CD8-positive, alpha-beta memory T cell (primary cell): Measurements from ENCODE around the gene RAD9B. TPM values are rescaled to one million over a fixed set of nuclear protein-coding genes. Genes with fewer than 3 reads are reported as not detected.
"Not testable (repeated sequence)": the region's sequence is repeated elsewhere in the genome, so short reads cannot be mapped to it uniquely, and the experiment has no call there.

Experiments used
- CTCF ChIA-PET: fragments of 350-600 bp; sonication (Branson Sonifier 250); formaldehyde crosslinking; loops from one replicate; lab custom pipeline; 2021; ENCODE audit warnings: antibody characterized with exemption; lab: Charles Lee
- POLR2A ChIA-PET: fragments of 350-600 bp; sonication (Branson Sonifier 250); formaldehyde crosslinking; loops from one replicate; lab custom pipeline; 2021; ENCODE audit warnings: antibody characterized with exemption; lab: Charles Lee
- DNase-seq, 5 donors: peaks; one replicate each; pipeline versions ENCODE4 v3.0.0 to v3.0.0-alpha.2; 2020 to 2022; ENCODE audit warnings: mixed read lengths in 1 of 5
- H3K27ac ChIP-seq: one replicate; pipeline ENCODE4 v1.7.0; 2013; ENCODE audit warnings: low read depth, mild to moderate bottlenecking, low read length, moderate library complexity
- H3K27me3 ChIP-seq: 2 replicates; pipeline ENCODE4 v1.7.0; 2013; ENCODE audit warnings: low read length, mild to moderate bottlenecking; ENCODE audit not compliant: insufficient read depth, poor library complexity, severe bottlenecking
- H3K36me3 ChIP-seq: 2 replicates; pipeline ENCODE4 v1.7.0; 2013; ENCODE audit warnings: mild to moderate bottlenecking, low read length, moderate library complexity; ENCODE audit not compliant: insufficient read depth
- H3K4me1 ChIP-seq: 2 replicates; pipeline ENCODE4 v1.7.0; 2013; ENCODE audit warnings: mild to moderate bottlenecking, low read length, moderate library complexity; ENCODE audit not compliant: insufficient read depth
- H3K4me3 ChIP-seq: 2 replicates; pipeline ENCODE4 v1.7.0; 2013; ENCODE audit warnings: mild to moderate bottlenecking, low read length
- H3K9me3 ChIP-seq: 2 replicates; pipeline ENCODE4 v1.7.0; 2013; ENCODE audit warnings: mild to moderate bottlenecking, low read length
- H3K27ac Mint-ChIP-seq, 8 donors: one replicate each; pipeline ENCODE4 v1.8.0; 2020 to 2021; ENCODE audit warnings: mixed read lengths in 8 of 8, mild to moderate bottlenecking in 6 of 8, inconsistent platforms in 3 of 8, moderate library complexity in 3 of 8
- H3K27me3 Mint-ChIP-seq, 2 donors: one replicate each; pipeline ENCODE4 v1.8.0; 2020 to 2021; ENCODE audit warnings: mixed read lengths in 2 of 2, mild to moderate bottlenecking in 1 of 2, moderate library complexity in 1 of 2
- H3K36me3 Mint-ChIP-seq, 3 donors: one replicate each; pipeline ENCODE4 v1.8.0; 2020 to 2021; ENCODE audit warnings: mixed read lengths in 3 of 3, inconsistent platforms in 1 of 3, mild to moderate bottlenecking in 1 of 3
- H3K4me1 Mint-ChIP-seq, 3 donors: one replicate each; pipeline ENCODE4 v1.8.0; 2020 to 2021; ENCODE audit warnings: mixed read lengths in 3 of 3, inconsistent platforms in 1 of 3, mild to moderate bottlenecking in 1 of 3
- H3K4me3 Mint-ChIP-seq, 7 donors: one replicate each; pipeline ENCODE4 v1.8.0; 2020 to 2021; ENCODE audit warnings: mixed read lengths in 7 of 7, mild to moderate bottlenecking in 6 of 7, moderate library complexity in 4 of 7, inconsistent platforms in 2 of 7
- H3K9me3 Mint-ChIP-seq, 5 donors: one replicate each; pipeline ENCODE4 v1.8.0; 2020 to 2022; ENCODE audit warnings: mixed read lengths in 5 of 5, mild to moderate bottlenecking in 3 of 5, moderate library complexity in 2 of 5, inconsistent platforms in 1 of 5
- polyA plus RNA-seq: library from polyadenylated mRNA; unstranded; fragments of 300-500 nt; fragmentation: Illumina TruSeq; gene quantifications from one replicate; pipeline ENCODE4 v1.2.3, GENCODE V29; 2021
- total RNA-seq, 2 experiments: library from RNA; stranded (reverse); gene quantifications; one replicate each; pipeline ENCODE4 v1.2.3, GENCODE V29; 2021

The RAD9B gene
- total and polyA plus RNA-seq, 3 experiments from 2014 or later: 0.52 to 1.9 (median 0.74) TPM

DNA sequence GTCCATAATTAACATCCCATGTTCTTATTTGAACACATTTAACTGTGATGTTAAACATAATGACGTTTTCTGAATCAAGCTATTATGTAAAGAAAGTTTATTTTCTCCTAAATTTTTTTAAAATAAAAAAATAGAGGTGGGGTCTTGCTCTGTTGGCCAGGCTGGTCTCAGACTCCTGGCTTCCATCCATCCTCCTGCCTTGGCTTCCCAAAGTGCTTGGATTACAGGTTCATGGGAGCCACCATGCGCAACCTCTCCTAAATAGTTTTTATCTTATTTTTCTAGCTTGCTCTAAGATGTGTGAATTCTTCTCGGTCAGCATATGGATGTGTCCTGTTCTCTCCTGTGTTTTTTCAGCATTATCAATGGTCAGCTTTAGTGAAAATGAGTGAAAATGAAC is 3.2 kb downstream of the RAD9B start:
- no peak overlapping the region for H3K27ac ChIP-seq
- H3K27ac Mint-ChIP-seq: peak overlapping the region in 1 of 8 donors; percentile 31
- no peaks in the 10 kb centered on the region for H3K9me3 Mint-ChIP-seq
- POLR2A ChIA-PET: interaction anchor here (0.9 kb wide), 1 partner anchor 37 kb away, joined by 3 read pairs; the partner anchor contains the start of gene FAM216A
- H3K36me3 Mint-ChIP-seq: peaks cover 0 to 12% (median 0%) of the 10 kb centered on the region in 3 donors
- H3K4me3 ChIP-seq: no peak overlapping the region
- CTCF ChIA-PET: interaction anchor here (1.2 to 2.1 kb wide), 4 partner anchors 37 to 97 kb away, joined by 3 to 6 read pairs (median 4); partner anchors contain the start of genes ARPC3, FAM216A and GPN3
- peaks cover 0 to 3% of the 10 kb centered on the region in 2 donors for H3K27me3 Mint-ChIP-seq
- no peak for DNase-seq
- no peaks in the 10 kb centered on the region for H3K9me3 ChIP-seq
- no peak overlapping the region for H3K4me3 Mint-ChIP-seq
- H3K36me3 ChIP-seq: no peaks in the 10 kb centered on the region
- H3K4me1 Mint-ChIP-seq: peaks cover 20 to 27% (median 24%) of the 10 kb centered on the region in 3 donors
- no peaks in the 10 kb centered on the region for H3K27me3 ChIP-seq
- H3K4me1 ChIP-seq: peaks cover 18% of the 10 kb centered on the region

DNA sequence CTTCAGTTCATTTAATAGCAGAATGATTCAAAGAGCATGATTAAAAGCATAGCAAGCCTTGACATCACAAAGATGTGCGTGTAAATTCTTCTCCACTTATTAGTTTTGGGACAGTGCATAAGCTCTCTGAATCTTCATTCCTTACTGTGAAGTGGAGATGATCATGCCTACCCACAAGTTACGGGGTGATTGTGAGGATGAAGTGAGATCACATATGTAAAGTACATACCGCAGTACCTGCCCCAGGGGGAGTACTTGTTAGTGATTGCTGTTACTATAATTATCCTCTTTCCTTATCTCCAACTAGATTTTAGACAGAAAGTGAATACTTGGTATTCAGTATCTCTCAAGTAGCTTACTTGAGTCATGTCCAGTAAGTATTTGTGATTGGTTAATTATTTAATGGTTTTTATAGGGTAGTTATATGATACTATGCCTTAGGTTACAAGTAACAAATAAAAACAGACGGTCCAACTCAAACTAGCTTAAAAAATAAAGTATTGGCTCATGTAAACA is 6.0 kb downstream of the RAD9B start:
- Histone ChIP-seq H3K9me3 (no peaks in the 10 kb centered on the region), H3K27me3 (no peaks in the 10 kb centered on the region), H3K4me3 (no peak overlapping the region), H3K4me1 (no peaks in the 10 kb centered on the region), H3K36me3 (no peaks in the 10 kb centered on the region), H3K27ac (no peak overlapping the region)
- H3K36me3 Mint-ChIP-seq: no peaks in the 10 kb centered on the region
- CTCF ChIA-PET: interaction anchor here (1.1 to 3.5 kb wide), 3 partner anchors 25 to 94 kb away, joined by 3 to 12 read pairs (median 6); partner anchors contain the start of gene ARPC3
- no peak for DNase-seq
- H3K4me3 Mint-ChIP-seq: no peak overlapping the region
- peaks cover 0 to 3% (median 0%) of the 10 kb centered on the region in 3 donors for H3K4me1 Mint-ChIP-seq
- no peaks in the 10 kb centered on the region for H3K27me3 Mint-ChIP-seq
- H3K9me3 Mint-ChIP-seq: no peaks in the 10 kb centered on the region
- POLR2A ChIA-PET: interaction anchor here (0.6 kb wide), 1 partner anchor 98 kb away, joined by 5 read pairs; no protein-coding TSS in a partner anchor
- H3K27ac Mint-ChIP-seq: no peak overlapping the region

DNA sequence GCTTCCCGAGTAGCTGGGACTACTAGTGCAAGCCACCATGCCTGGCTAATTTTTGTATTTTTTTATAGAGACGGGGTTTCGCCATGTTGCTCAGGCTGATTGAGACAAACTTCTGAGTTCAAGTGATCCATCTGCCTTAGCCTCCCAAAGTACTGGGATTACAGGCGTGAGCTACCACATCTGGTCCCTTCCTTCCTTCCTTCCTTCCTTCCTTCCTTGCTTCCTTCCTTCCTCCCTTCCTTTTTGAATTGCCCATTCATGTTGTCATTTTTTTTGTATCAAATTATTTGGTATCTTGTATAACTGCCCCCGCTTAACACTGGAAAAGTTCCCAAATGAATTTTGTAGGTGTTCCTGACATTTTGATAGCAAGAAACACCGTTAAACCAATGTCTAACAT is 11.7 kb downstream of the RAD9B start:
- Histone ChIP-seq H3K36me3 (no peaks in the 10 kb centered on the region), H3K9me3 (no peaks in the 10 kb centered on the region), H3K27ac (no peak overlapping the region), H3K4me1 (no peaks in the 10 kb centered on the region), H3K4me3 (no peak overlapping the region), H3K27me3 (no peaks in the 10 kb centered on the region)
- no peaks in the 10 kb centered on the region for H3K27me3 Mint-ChIP-seq
- no peaks in the 10 kb centered on the region for H3K9me3 Mint-ChIP-seq
- H3K4me1 Mint-ChIP-seq: no peaks in the 10 kb centered on the region
- no peaks in the 10 kb centered on the region for H3K36me3 Mint-ChIP-seq
- ChIA-PET CTCF (interaction anchor here (1.0 to 5.2 kb wide), 6 partner anchors 10 to 88 kb away, joined by 4 to 64 read pairs (median 6); partner anchors contain the start of genes ARPC3, FAM216A and GPN3), POLR2A (no interaction called here)
- no peak overlapping the region for H3K4me3 Mint-ChIP-seq
- H3K27ac Mint-ChIP-seq: peak overlapping the region in 1 of 8 donors; percentile 73
- DNase-seq: no peak

DNA sequence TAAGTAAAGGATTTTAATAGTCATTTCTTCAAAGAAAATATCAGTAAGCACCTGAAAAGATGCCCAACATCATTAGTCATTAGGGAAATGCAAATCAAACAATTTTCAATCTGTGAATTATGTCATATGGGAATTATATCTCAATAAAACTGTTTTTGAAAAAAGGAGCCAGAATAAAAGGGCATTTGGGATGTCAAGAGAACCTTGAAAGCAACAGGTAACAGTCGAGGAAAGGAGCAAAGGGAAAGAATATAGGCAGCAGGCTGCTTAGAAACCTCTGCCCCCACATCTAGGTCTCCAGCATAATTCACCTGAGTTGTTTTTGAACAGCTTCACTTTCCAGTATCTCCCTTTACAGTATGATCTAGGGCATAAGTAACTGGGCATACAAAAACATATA is 12.2 kb downstream of the RAD9B start:
- CTCF ChIA-PET: interaction anchor here (0.7 to 1.8 kb wide), 2 partner anchors 88 to 153 kb away, joined by 3 to 5 read pairs; no protein-coding TSS in a partner anchor

DNA sequence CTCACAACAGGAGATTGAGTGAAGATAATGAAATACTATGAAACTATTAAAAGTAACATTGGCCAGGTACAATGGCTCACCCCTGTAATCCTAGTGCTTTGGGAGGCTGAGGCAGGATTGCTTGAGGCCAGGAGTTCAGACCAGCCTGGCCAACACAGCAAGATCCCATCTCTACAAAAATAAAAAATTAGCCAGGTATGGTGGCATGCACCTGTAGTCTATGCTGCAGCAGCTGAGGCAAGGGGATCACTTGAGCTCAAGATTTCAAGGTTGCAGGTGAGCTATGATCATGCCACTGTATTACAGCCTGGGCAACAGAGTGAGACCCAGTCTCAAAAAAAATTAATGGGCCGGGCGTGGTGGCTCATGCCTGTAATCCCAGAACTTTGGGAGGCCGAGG is 14.9 kb downstream of the RAD9B start:
- Mint-ChIP-seq H3K27ac (no peak overlapping the region), H3K4me3 (no peak overlapping the region), H3K4me1 (peaks cover 0 to 5% (median 0%) of the 10 kb centered on the region in 3 donors), H3K27me3 (no peaks in the 10 kb centered on the region), H3K9me3 (no peaks in the 10 kb centered on the region), H3K36me3 (no peaks in the 10 kb centered on the region)
- no peak for DNase-seq
- H3K27me3 ChIP-seq: no peaks in the 10 kb centered on the region
- H3K27ac ChIP-seq: no peak overlapping the region
- H3K9me3 ChIP-seq: no peaks in the 10 kb centered on the region
- POLR2A ChIA-PET: no interaction called here
- no peaks in the 10 kb centered on the region for H3K36me3 ChIP-seq
- no peaks in the 10 kb centered on the region for H3K4me1 ChIP-seq
- CTCF ChIA-PET: no interaction called here
- H3K4me3 ChIP-seq: no peak overlapping the region

More for the DNA sequence above, 12.2 kb downstream of the RAD9B start:
- POLR2A ChIA-PET: no interaction called here
- Histone ChIP-seq H3K36me3 (no peaks in the 10 kb centered on the region), H3K27ac (no peak overlapping the region), H3K4me1 (no peaks in the 10 kb centered on the region), H3K9me3 (no peaks in the 10 kb centered on the region), H3K27me3 (no peaks in the 10 kb centered on the region), H3K4me3 (no peak overlapping the region)
- DNase-seq: no peak
- H3K27me3 Mint-ChIP-seq: no peaks in the 10 kb centered on the region
- no peaks in the 10 kb centered on the region for H3K9me3 Mint-ChIP-seq
- H3K4me1 Mint-ChIP-seq: no peaks in the 10 kb centered on the region
- H3K36me3 Mint-ChIP-seq: no peaks in the 10 kb centered on the region
- H3K27ac Mint-ChIP-seq: no peak overlapping the region
- H3K4me3 Mint-ChIP-seq: no peak overlapping the region

DNA sequence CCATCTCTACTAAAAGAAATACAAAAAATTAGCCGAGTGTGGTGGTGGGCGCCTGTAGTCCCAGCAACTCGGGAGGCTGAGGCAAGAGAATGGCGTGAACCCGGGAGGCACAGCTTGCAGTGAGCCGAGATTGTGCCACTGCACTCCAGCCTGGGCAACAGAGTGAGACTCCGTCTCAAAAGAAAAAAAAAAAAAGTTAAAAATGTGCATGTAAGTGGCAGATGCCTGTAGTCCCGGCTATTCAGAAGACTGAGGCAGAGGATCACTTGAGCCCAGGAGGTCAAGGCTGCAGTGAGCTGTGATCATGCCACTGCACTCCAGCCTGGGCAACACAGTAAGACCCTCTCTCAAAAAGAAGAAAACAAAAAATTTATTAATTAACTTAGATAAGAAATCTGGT is 15.9 kb downstream of the RAD9B start:
- CTCF ChIA-PET: interaction anchor here (1.6 kb wide), 1 partner anchor 68 kb away, joined by 4 read pairs; the partner anchor contains the start of gene ARPC3
- H3K27ac Mint-ChIP-seq, H3K4me3 ChIP-seq, H3K9me3 Mint-ChIP-seq, H3K36me3 ChIP-seq, POLR2A ChIA-PET, H3K27me3 ChIP-seq, H3K27ac ChIP-seq, H3K4me1 Mint-ChIP-seq, H3K36me3 Mint-ChIP-seq, H3K4me1 ChIP-seq, H3K4me3 Mint-ChIP-seq, H3K27me3 Mint-ChIP-seq, H3K9me3 ChIP-seq, DNase-seq: not testable (repeated sequence)

DNA sequence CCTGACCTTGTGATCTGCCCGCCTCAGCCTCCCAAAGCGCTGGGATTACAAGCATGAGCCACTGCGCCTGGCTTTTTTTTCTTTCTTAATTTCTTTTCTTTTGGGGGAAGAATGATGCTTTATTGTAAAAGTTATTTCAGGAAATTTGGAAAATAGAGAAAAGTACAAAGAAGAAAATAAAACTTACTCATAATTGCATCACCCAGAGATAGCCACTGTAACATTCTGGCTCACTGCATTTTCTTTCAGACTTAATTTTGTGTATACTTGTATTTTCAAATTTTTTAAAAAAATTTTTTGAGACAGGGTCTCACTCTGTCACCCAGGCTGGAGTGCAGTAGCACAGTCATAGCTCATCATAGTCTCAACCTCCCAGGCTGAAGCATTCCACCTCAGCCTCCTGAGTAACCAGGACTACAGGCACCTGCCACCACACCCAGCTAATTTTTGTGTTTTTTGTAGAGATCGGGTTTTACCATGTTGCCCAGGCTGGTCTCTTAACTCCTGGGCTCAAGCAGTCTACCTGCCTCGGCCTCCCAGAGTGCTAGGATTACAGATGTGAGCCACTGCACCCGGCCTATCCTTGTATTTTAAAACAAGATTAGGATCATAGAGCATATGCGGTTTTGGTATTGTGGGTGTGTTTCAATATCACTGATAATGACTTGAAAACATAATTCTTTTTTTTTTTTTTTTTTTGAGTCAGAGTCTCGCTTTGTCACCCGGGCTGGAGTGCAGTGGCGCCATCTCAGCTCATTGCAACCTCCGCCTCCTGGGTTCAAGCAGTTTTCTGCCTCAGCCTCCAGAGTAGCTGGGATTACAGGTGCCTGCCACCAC is 19.0 kb downstream of the RAD9B start:
- not testable (repeated sequence) for H3K9me3 Mint-ChIP-seq, H3K9me3 ChIP-seq, H3K4me1 Mint-ChIP-seq, DNase-seq, H3K27ac Mint-ChIP-seq, H3K4me3 ChIP-seq, H3K27me3 Mint-ChIP-seq, H3K36me3 Mint-ChIP-seq, H3K27ac ChIP-seq, H3K27me3 ChIP-seq, H3K4me1 ChIP-seq, H3K4me3 Mint-ChIP-seq, H3K36me3 ChIP-seq
- ChIA-PET CTCF (interaction anchor here (1.5 to 1.8 kb wide), 2 partner anchors 80 to 83 kb away, joined by 3 to 4 read pairs; no protein-coding TSS in a partner anchor), POLR2A (interaction anchor here (0.7 kb wide), 1 partner anchor 26 kb away, joined by 7 read pairs; no protein-coding TSS in a partner anchor)
